PC-3 (cell line): Measurements from ENCODE around the gene CCT6A. TPM values are rescaled to one million over a fixed set of nuclear protein-coding genes. Genes with fewer than 3 reads are reported as not detected.
"Not testable (repeated sequence)": the region's sequence is repeated elsewhere in the genome, so short reads cannot be mapped to it uniquely, and the experiment has no call there.

Experiments used
- ATAC-seq: fragments of 200-7000 bp; cut with Tn5 transposase; 2 replicates; pipeline ENCODE4 v1.9.1; 2020; ENCODE audit warnings: mild to moderate bottlenecking, moderate library complexity
- BruUV-seq: library from RNA; stranded (reverse); fragments of 400-500 nt; replicated peaks from 2 replicates; lab custom pipeline; 2021; lab: Mats Ljungman, UMichigan
- CTCF ChIA-PET: fragments of 300-600 bp; sonication (Branson Sonifier 250); formaldehyde crosslinking; loops from one replicate; lab custom pipeline; 2022; ENCODE audit warnings: antibody characterized with exemption; lab: Charles Lee
- POLR2A ChIA-PET: fragments of 300-600 bp; sonication (Branson Sonifier 250); formaldehyde crosslinking; loops from one replicate; lab custom pipeline; 2022; ENCODE audit warnings: antibody characterized with exemption; ENCODE audit not compliant: unreplicated experiment; lab: Charles Lee
- DNase-seq: peaks from one replicate; pipeline ENCODE4 v3.0.0-alpha.2; 2015
- H2AFZ ChIP-seq: fragments of 300-600 bp; sonication (generic); 2 replicates; pipeline ENCODE4 v1.6.0; 2016; ENCODE audit warnings: antibody characterized with exemption, low read length
- H3F3A ChIP-seq: fragments of 300-600 bp; sonication (generic); one replicate; pipeline ENCODE4 v1.6.0; 2017; ENCODE audit warnings: antibody characterized with exemption, low read length, control low read depth, mild to moderate bottlenecking; ENCODE audit not compliant: unreplicated experiment
- H3K27ac ChIP-seq: fragments of 300-600 bp; sonication (generic); 2 replicates; pipeline ENCODE4 v1.5.1; 2016; ENCODE audit warnings: mild to moderate bottlenecking, low read length
- H3K27me3 ChIP-seq: fragments of 300-600 bp; sonication (generic); 2 replicates; pipeline ENCODE4 v1.6.1; 2016; ENCODE audit warnings: low read length, mixed read lengths
- H3K36me3 ChIP-seq: fragments of 300-600 bp; sonication (generic); 2 replicates; pipeline ENCODE4 v1.6.1; 2016; ENCODE audit warnings: low read depth, mixed run types, low read length, mixed read lengths
- H3K4me1 ChIP-seq: fragments of 300-600 bp; sonication (generic); 2 replicates; pipeline ENCODE4 v1.5.1; 2016; ENCODE audit warnings: low read length; ENCODE audit not compliant: insufficient read depth
- H3K4me2 ChIP-seq: fragments of 300-600 bp; sonication (generic); 2 replicates; pipeline ENCODE4 v1.6.0; 2016; ENCODE audit warnings: low read length
- H3K4me3 ChIP-seq: fragments of 300-600 bp; sonication (generic); 2 replicates; pipeline ENCODE4 v1.5.1; 2016; ENCODE audit warnings: mild to moderate bottlenecking, low read length, mixed read lengths
- H3K79me2 ChIP-seq: fragments of 300-600 bp; sonication (generic); 2 replicates; pipeline ENCODE4 v1.6.1; 2017; ENCODE audit warnings: low read length, mixed read lengths
- H3K9ac ChIP-seq: fragments of 300-600 bp; sonication (generic); 2 replicates; pipeline ENCODE4 v1.6.0; 2016; ENCODE audit warnings: mild to moderate bottlenecking, low read length
- H3K9me2 ChIP-seq: fragments of 300-600 bp; sonication (generic); replicated peaks from 2 replicates; pipeline ENCODE4 v1.6.1; 2016; ENCODE audit warnings: mixed run types, low read length, mixed read lengths
- H3K9me3 ChIP-seq: fragments of 300-600 bp; sonication (generic); 2 replicates; pipeline ENCODE4 v1.6.1; 2016; ENCODE audit warnings: low read length, mixed read lengths
- H4K20me1 ChIP-seq: fragments of 300-600 bp; sonication (generic); 2 replicates; pipeline ENCODE4 v1.6.1; 2016; ENCODE audit warnings: low read length, mixed read lengths
- EZH2 ChIP-seq: fragments of 300-600 bp; sonication (generic); IDR thresholded peaks from one replicate; pipeline ENCODE4 v1.6.1; 2017; ENCODE audit warnings: antibody characterized with exemption, mild to moderate bottlenecking, low read length; ENCODE audit not compliant: unreplicated experiment
- EZH2phosphoT487 ChIP-seq: fragments of 300-600 bp; sonication (generic); IDR thresholded peaks from 2 replicates; pipeline ENCODE4 v1.6.1; 2018; ENCODE audit warnings: mild to moderate bottlenecking, antibody characterized with exemption, low read length, borderline replicate concordance
- intact Hi-C: fragments of 100-400 bp; cut with micrococcal nuclease; formaldehyde crosslinking; loops from 2 replicates; pipeline ENCODE4 v1.9.0; 2023
- total RNA-seq: library from RNA; depleted of rRNA; stranded (reverse); fragments of >200 nt; gene quantifications from 2 replicates; pipeline ENCODE4 v1.2.3, GENCODE V29; 2014
- TF ChIP-seq, protein P1 (sequence below): fragments of 300-600 bp; sonication (generic); conservative IDR thresholded peaks from 2 replicates; pipeline ENCODE4 v1.5.1; 2017; ENCODE audit warnings: antibody characterized with exemption, low read depth, mild to moderate bottlenecking, low read length

The CCT6A gene
- total RNA-seq, 1 experiment from 2014 or later = 338 TPM

DNA sequence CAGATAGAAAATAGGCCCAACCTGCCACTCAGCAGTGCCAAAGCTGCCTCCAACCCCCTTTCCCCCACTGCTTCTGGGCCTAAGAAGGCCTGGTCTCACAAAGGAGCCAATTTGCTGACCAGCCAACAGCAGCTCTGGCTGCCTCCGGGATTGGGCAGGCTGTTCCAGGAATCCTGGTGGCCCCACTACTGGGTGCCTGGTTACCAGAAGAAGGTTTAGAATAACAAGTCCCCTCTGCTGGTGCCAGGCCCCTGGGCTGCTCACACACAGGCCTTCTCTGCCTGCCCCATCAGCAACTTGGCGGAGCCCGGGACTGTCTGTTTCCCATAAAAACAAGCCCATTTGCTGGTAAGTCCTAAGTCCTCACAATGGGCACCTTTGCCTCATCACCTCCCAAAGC lies 40.0 kb downstream of the CCT6A start:
- POLR2A ChIA-PET = no interaction called here

DNA sequence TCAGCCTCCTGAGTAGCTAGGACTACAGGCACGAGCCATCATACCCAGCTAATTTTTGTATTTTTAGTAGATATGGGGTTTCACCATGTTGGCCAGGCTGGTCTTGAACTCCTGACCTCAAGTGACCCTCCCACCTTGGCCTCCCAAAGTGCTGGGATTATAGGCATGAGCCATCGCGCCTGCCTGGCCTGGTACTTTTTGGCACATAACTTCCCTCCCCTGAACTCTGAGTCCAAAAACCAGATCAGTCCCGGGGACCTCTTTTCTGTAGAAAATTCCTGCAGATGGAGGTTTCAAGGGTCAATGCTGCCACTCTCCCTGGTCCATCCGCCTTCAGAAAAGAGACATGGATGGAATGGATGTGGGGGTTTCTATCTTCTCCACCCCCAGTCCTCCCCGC lies 40.8 kb downstream of the CCT6A start:
- H3K4me1 ChIP-seq, H3K27me3 ChIP-seq, H3K79me2 ChIP-seq, H2AFZ ChIP-seq, ATAC-seq, H4K20me1 ChIP-seq, H3F3A ChIP-seq, H3K9me2 ChIP-seq, DNase-seq, intact Hi-C loops, H3K27ac ChIP-seq, H3K9ac ChIP-seq, H3K36me3 ChIP-seq, H3K9me3 ChIP-seq, H3K4me3 ChIP-seq, BruUV-seq: not testable (repeated sequence)
- ChIA-PET POLR2A (interaction anchor here (0.5 kb wide), 1 partner anchor 58 kb away, joined by 4 read pairs; no protein-coding TSS in a partner anchor), CTCF (interaction anchor here (0.5 kb wide), 1 partner anchor 451 kb away, joined by 8 read pairs; no protein-coding TSS in a partner anchor)
- peak overlapping the region; percentile 53; the same call in 1 of the 2 replicates for H3K4me2 ChIP-seq

More for the DNA sequence above, 40.0 kb downstream of the CCT6A start:
- Histone ChIP-seq H3K4me1 (no peaks in the 10 kb centered on the region; the same call in 1 of the 2 replicates), H3K4me2 (no peak overlapping the region), H3K27me3 (no peaks in the 10 kb centered on the region), H3K36me3 (no peaks in the 10 kb centered on the region), H3K79me2 (no peaks in the 10 kb centered on the region), H3K9ac (no peak overlapping the region), H3K9me2 (no peaks in the 10 kb centered on the region), H2AFZ (no peak overlapping the region), H3K27ac (no peak overlapping the region), H3K4me3 (no peak overlapping the region), H4K20me1 (no peaks in the 10 kb centered on the region), H3F3A (no peaks in the 10 kb centered on the region), H3K9me3 (no peaks in the 10 kb centered on the region)
- intact Hi-C loops = no loop called here
- CTCF ChIA-PET = no interaction called here
- ATAC-seq (no peak), DNase-seq (no peak)
- no peak for TF ChIP-seq EZH2phosphoT487
- TF ChIP-seq EZH2 = no peak
- TF ChIP-seq, protein P1, sequence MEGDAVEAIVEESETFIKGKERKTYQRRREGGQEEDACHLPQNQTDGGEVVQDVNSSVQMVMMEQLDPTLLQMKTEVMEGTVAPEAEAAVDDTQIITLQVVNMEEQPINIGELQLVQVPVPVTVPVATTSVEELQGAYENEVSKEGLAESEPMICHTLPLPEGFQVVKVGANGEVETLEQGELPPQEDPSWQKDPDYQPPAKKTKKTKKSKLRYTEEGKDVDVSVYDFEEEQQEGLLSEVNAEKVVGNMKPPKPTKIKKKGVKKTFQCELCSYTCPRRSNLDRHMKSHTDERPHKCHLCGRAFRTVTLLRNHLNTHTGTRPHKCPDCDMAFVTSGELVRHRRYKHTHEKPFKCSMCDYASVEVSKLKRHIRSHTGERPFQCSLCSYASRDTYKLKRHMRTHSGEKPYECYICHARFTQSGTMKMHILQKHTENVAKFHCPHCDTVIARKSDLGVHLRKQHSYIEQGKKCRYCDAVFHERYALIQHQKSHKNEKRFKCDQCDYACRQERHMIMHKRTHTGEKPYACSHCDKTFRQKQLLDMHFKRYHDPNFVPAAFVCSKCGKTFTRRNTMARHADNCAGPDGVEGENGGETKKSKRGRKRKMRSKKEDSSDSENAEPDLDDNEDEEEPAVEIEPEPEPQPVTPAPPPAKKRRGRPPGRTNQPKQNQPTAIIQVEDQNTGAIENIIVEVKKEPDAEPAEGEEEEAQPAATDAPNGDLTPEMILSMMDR = no peak
- no TSS peak for BruUV-seq

DNA sequence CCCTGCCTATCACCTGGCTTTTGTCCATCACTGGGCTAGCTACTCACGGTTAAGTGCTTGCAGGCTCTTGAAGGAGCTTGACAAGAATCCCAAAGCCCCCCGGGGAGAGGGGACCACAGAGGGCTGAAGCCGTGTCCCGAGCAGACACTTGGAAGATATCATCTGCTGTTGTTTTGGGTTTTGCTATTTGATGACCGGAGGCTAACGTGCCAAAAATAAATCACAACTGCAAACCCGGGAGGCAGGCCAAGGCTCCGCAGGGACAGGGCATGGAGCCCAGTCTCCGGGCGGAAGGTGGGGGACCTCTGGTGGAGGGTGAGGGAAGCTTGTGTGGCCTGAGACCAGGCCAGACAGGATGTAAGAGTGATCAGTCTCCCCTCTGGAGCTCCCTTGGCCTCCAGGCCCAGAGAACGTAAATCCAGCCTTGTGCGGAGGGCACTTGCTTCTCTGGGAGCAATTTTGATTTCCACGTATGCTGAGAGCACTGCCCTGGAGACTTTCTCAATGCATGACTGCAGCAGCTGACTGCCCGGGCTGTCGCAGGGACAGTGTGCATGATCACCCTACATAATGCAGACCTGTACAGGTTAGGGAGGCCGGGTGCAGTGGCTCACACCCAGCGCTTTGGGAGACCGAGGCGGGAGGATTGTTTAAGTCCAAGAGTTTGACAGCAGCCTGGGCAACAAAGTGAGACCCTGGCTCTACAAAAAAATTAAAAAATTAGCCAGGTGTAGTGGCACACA lies 41.4 kb downstream of the CCT6A start, which contains the start of gene PHKG1:
PHKG1 (minus strand) TSS at position 164 of the 743 bp plus-strand sequence. CDS start 4,011 bp downstream, outside the sequence.
- peak within 1 kb of the TSS; percentile 53; the same call in 1 of the 2 replicates for H3K4me2 ChIP-seq
- H3K79me2 ChIP-seq = no peaks in the 10 kb centered on the region

More for the DNA sequence above, 41.4 kb downstream of the CCT6A start, which contains the start of gene PHKG1:
- Histone ChIP-seq H3K9me2 (no peaks in the 10 kb centered on the region), H3K27me3 (no peaks in the 10 kb centered on the region), H3K4me1 (no peaks in the 10 kb centered on the region; the same call in 1 of the 2 replicates), H3K4me3 (no peak within 1 kb of the TSS), H3K27ac (no peak within 1 kb of the TSS), H2AFZ (no peak within 1 kb of the TSS), H3K36me3 (no peaks in the 10 kb centered on the region), H4K20me1 (no peaks in the 10 kb centered on the region), H3K9ac (no peak within 1 kb of the TSS), H3F3A (no peaks in the 10 kb centered on the region), H3K9me3 (no peaks in the 10 kb centered on the region)
- CTCF ChIA-PET = interaction anchor here (0.5 to 1.0 kb wide), 4 partner anchors 13 to 1228 kb away, joined by 3 to 8 read pairs (median 4); partner anchors contain the start of gene CHCHD2
- TF ChIP-seq, protein P1 = peak; percentile 27; the same call in 1 of the 2 replicates
- TF ChIP-seq EZH2phosphoT487 (no peak), EZH2 (no peak)
- intact Hi-C loops = no loop called here
- POLR2A ChIA-PET = interaction anchor here (0.5 kb wide), 1 partner anchor 58 kb away, joined by 4 read pairs; no protein-coding TSS in a partner anchor
- peak; percentile 63 for DNase-seq
- peak; percentile 91 for ATAC-seq
- no TSS peak for BruUV-seq
